IPS DF 6.9 (cell line): Measurements from ENCODE around the gene CBX2.
"Not testable (repeated sequence)": the region's sequence is repeated elsewhere in the genome, so short reads cannot be mapped to it uniquely, and the experiment has no call there.

Experiments
- DNase-seq: peaks from one replicate; pipeline ENCODE4 v3.0.0-alpha.2; 2013; ENCODE audit warnings: low read depth, low spot score
- H3K27ac ChIP-seq: one replicate; pipeline ENCODE4 v1.5.1; 2013; ENCODE audit warnings: low read length, control low read depth
- H3K27me3 ChIP-seq: 2 replicates; pipeline ENCODE4 v1.6.1; 2013; ENCODE audit warnings: mild to moderate bottlenecking, low read length; ENCODE audit not compliant: control insufficient read depth, insufficient read depth
- H3K36me3 ChIP-seq: 2 replicates; pipeline ENCODE4 v1.6.1; 2013; ENCODE audit warnings: low read length; ENCODE audit not compliant: control insufficient read depth, insufficient read depth
- H3K4me1 ChIP-seq: 2 replicates; pipeline ENCODE4 v1.6.1; 2013; ENCODE audit warnings: low read length; ENCODE audit not compliant: control insufficient read depth, insufficient read depth
- H3K4me3 ChIP-seq: 2 replicates; pipeline ENCODE4 v1.5.1; 2013; ENCODE audit warnings: mild to moderate bottlenecking, low read length
- H3K9me3 ChIP-seq: 2 replicates; pipeline ENCODE4 v1.6.1; 2013; ENCODE audit warnings: low read length, inconsistent platforms; ENCODE audit not compliant: control insufficient read depth, insufficient read depth
- WGBS: extraction: QIAGEN DNeasy Blood & Tissue Kit; methylation state at CpG from one replicate; pipeline ENCODE4 v1.1.7; 2013; ENCODE audit warnings: mixed read lengths, missing lambda C conversion rate; ENCODE audit not compliant: insufficient read length, insufficient coverage; 5-methylcytosine and 5-hydroxymethylcytosine counted together

CBX2 gene

DNA sequence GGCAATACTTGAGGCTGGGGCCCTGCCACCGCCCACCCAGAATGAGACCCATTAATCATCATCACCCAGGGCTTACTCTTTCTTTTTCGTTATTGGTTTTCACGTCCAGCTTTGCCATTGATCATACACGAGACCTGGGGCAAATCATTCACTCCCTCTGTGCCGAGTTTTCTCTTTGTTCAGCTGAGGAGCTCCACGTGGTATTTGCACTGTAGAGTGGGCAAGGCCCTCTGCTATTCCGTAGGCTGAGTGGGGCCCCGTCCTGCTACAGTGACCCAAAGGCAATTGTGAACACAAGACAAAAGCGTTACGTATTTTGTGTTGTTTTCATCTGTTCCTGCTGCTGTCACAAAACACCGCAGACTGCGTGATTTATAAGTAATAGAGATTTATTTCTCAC, 23.6 kb upstream of the CBX2 start:
- Histone ChIP-seq H3K9me3 (no peaks in the 10 kb centered on the region), H3K4me1 (no peaks in the 10 kb centered on the region), H3K4me3 (no peak overlapping the region), H3K36me3 (no peaks in the 10 kb centered on the region), H3K27me3 (peaks cover 2% of the 10 kb centered on the region; the same call in 1 of the 2 replicates), H3K27ac (no peak overlapping the region)
- DNase-seq: no peak
- no CpG with 5 or more reads among the region's 12 CpGs for WGBS

DNA sequence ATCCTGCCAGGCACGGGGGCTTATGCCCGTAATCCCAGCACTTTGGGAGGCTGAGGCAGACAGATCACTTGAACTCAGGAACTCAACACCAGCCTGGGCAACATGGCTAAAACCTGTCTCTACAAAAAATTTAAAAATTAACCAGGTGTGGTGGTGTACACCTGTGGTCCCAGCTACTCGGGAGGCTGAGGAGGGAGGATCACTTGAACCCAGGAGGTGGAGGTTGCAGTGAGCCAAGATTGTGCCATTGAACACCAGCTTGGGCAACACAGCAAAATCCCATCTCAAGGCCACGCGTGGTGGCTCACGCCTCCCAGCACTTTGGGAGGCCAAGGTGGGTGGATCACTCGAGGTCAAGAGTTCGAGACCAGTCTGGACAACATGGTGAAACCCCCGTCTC, 23.0 kb upstream of the CBX2 start:
- H3K27me3 ChIP-seq, H3K4me3 ChIP-seq, H3K27ac ChIP-seq, DNase-seq, H3K36me3 ChIP-seq, H3K9me3 ChIP-seq, H3K4me1 ChIP-seq: not testable (repeated sequence)
- WGBS: no CpG with 5 or more reads among the region's 9 CpGs

DNA sequence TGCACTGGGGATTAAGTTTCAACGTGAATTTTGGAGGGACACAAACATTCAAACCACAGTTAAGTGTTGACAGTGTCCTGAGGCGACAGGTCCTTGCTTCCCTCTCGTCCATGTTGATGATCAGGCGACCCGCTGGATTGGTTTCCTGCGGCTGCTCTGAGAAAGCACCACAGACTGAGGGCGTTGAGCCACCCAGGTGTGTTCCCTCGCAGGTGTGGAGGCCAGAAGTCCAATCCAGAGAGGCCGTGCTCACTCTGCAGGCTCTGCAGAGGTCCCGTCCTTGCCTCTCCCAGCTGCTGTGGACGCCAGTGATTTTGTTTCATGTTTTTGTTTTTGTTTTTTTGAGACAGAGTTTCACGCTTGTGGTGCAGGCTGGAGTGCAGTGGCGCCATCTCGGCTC, 22.4 kb upstream of the CBX2 start:
- Histone ChIP-seq H3K4me3 (no peak overlapping the region), H3K27me3 (no peaks in the 10 kb centered on the region), H3K9me3 (no peaks in the 10 kb centered on the region), H3K4me1 (no peaks in the 10 kb centered on the region), H3K36me3 (no peaks in the 10 kb centered on the region), H3K27ac (no peak overlapping the region)
- no CpG with 5 or more reads among the region's 14 CpGs for WGBS
- DNase-seq: no peak

DNA sequence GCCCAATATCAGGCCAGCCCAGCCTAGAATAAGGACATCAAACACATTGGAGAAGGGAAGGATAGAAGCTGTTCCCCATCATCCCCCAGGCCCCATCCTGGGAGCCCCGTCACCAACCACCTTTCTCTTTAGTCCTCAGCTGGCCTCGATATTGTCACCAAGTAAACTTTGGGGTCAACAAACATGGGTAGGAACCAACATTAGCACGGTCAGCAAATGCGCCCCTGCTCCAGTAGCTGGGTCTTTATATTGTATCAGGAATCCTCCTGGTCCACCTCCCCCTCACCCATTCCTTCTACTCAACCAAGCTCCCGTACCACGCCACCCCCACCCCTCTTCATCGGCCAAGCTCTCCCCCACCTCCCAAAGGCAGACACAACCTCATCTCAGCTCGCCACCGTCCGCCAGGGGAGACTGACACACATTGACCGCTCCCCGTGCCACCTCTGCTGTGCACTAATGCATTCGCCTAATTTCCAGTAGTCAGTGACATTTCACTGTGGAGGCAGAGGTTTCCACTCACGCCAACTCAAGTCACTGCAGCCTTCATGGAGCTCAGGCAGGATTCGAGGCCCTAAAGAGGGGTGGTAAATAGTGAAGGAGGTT, 20.7 kb upstream of the CBX2 start:
- Histone ChIP-seq H3K36me3 (no peaks in the 10 kb centered on the region), H3K4me3 (no peak overlapping the region), H3K27me3 (no peaks in the 10 kb centered on the region), H3K27ac (no peak overlapping the region), H3K9me3 (no peaks in the 10 kb centered on the region), H3K4me1 (no peaks in the 10 kb centered on the region)
- DNase-seq: no peak
- 100% methylated on average over 3 of the region's 15 CpGs for WGBS

DNA sequence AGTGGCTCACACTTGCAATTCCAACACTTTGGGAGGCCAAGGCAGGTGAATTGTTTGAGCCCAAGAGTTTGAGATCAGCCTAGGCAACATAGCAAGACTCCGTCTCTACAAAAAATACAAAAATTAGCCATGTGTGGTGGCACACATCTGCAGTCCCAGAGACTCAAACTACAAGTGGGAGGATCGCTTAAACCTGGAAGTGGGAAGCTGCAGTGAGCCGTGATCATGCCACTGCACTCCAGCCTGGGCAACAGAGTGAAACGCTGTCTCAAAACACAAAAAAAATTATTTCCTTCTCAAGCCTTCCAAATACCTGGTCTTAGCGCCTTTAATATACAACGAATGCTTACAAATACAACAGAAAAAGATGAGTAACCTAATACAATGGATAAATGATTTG, 19.7 kb upstream of the CBX2 start:
- no peak for DNase-seq
- WGBS: no CpG with 5 or more reads among the region's 6 CpGs
- no peaks in the 10 kb centered on the region for H3K27me3 ChIP-seq
- no peaks in the 10 kb centered on the region for H3K36me3 ChIP-seq
- H3K9me3 ChIP-seq: no peaks in the 10 kb centered on the region
- no peaks in the 10 kb centered on the region for H3K4me1 ChIP-seq
- H3K27ac ChIP-seq: no peak overlapping the region
- no peak overlapping the region for H3K4me3 ChIP-seq

DNA sequence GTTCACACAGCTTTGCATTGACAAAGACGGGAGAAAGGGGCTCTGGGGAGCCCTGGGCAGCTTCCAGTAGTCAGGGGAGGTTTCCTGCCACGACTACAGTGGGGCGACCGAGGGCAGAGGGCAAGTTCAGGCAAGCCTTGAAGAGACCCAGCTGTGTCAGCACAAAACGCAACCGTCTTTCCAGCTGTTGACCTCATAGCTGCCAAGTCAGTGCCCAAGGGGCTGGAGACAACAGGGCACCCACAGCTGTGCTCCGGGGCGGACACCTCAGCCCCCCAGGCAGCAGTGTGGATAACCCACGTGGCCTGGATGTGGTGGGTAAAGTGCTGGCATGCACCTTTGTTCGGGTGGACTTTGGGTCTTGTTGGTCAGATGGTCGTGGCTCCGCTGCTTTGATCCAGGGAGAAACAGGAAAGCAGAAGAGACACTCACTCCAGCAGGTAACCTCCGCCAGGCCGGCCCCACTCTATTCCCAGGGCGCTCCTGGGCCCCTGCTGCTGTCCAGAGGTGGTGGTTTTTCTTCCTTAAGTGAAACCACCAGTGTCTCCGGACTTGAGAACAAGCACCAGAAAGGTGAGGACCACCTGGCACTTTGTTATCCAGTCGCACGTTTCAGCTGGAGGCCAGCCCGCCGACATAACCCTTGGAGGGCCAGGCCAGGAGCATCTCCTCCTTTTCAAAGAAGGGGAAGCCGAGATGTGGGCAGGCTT, 17.6 kb upstream of the CBX2 start:
- WGBS: no CpG with 5 or more reads among the region's 21 CpGs
- no peaks in the 10 kb centered on the region for H3K4me1 ChIP-seq

DNA sequence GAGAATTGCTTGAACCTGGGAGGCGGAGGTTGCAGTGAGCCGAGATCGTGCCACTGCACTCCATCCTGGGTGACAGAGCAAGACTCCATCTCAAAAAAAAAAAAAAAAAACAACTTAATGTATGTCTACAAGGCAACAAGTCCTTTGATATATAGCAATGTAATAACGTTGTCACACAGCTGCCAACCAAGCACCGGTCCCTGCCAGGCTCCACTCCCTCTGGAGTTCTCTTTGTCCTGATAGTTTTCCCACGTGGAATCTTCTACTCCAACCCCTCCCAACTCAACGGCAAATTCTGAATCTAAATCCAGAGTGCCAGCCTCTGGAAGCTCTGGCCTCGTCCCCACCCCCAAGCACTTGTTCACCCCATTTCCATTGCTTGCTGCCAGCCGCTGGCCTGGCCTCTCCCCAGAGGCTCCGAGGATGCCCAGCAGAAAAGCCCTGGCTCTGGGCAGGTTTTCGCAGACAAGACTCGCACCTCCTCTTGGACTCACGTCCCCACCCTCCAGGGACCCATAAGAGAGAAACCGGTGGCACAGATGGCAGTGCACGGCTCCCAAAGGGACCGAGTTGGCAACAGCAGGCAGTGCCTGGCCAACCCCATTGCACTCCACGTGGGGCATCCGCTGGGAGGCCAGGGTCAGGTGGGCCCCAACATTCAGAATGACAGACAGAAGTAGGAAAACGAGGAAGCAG, 15.9 kb upstream of the CBX2 start:
- H3K4me3 ChIP-seq: no peak overlapping the region
- H3K36me3 ChIP-seq: no peaks in the 10 kb centered on the region
- H3K27me3 ChIP-seq: no peaks in the 10 kb centered on the region
- H3K27ac ChIP-seq: no peak overlapping the region
- WGBS: no CpG with 5 or more reads among the region's 19 CpGs
- H3K9me3 ChIP-seq: no peaks in the 10 kb centered on the region
- DNase-seq: no peak
- no peaks in the 10 kb centered on the region for H3K4me1 ChIP-seq

More for the DNA sequence above, 17.6 kb upstream of the CBX2 start:
- no peaks in the 10 kb centered on the region for H3K27me3 ChIP-seq
- H3K4me3 ChIP-seq: no peak overlapping the region
- DNase-seq: no peak
- H3K27ac ChIP-seq: no peak overlapping the region
- H3K9me3 ChIP-seq: no peaks in the 10 kb centered on the region
- H3K36me3 ChIP-seq: no peaks in the 10 kb centered on the region

DNA sequence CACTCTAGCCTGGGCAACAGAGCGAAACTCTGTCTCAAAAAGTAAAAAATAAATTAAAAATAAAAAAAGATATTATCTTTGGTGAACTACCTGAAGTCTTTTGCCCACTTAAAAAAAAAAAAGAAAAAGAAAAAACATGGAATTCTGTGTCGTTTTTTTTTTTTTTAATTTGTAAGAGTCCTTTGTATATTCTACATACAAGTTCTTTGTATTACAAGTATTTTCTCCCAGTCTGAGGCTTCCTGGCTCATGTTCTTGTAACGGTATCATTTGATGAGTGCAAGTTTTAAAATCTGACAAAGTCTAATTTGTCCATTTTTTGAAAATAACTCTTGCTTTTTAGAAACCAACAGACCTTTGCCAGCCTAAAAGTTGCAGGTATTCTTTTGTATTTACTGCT, 12.2 kb upstream of the CBX2 start:
- no peaks in the 10 kb centered on the region for H3K4me1 ChIP-seq
- no CpG with 5 or more reads among the region's 3 CpGs for WGBS
- no peaks in the 10 kb centered on the region for H3K9me3 ChIP-seq
- DNase-seq: no peak
- H3K27me3 ChIP-seq: no peaks in the 10 kb centered on the region
- H3K36me3 ChIP-seq: no peaks in the 10 kb centered on the region
- no peak overlapping the region for H3K27ac ChIP-seq
- H3K4me3 ChIP-seq: no peak overlapping the region

DNA sequence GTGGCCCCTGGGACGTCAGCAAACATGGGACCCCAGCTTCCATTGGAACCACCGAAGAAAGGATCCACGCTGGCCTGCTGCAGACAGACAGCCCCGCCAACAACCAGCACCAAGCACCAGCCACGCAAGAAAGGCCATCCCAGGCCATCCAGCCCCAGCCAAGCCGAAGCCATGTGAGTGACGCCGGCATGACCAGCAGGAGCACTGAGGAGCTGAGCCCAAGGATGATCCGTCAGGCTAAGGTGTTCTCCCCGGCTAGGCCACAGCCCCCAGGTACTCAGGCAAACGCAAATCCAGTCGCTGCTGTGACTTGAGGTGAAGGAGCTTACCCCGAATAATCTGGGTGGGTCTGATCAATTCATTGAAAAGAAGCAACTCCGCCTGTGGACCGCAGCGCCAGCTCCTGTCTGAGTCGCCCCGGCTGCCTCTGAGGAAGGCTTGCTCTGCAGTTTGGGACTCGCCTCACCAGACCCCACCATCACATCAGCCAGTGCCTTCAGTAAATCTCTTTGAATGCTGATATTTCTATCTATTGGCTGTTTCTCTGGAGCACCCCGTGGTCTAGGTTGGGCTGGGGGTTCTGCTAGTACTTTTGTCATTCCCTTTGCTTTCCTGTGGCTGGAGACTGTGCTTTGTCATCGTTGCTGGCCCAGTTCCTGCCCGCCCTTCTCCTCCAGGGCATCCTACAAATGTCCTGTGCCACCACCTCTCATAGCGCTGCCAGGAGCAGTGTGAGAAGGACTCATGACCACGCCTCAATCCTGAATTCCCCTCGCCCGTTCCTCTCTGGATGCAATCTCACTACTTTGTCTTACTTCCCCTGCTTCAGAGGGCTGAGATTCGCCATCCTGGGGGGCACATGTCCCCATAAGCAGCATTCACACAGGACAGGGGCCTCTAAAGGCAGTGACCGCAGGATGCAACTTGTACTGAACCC, 8.1 kb upstream of the CBX2 start:
- Histone ChIP-seq H3K9me3 (no peaks in the 10 kb centered on the region), H3K27me3 (no peaks in the 10 kb centered on the region), H3K4me3 (no peak overlapping the region), H3K27ac (no peak overlapping the region), H3K36me3 (no peaks in the 10 kb centered on the region), H3K4me1 (no peaks in the 10 kb centered on the region)
- no CpG with 5 or more reads among the region's 28 CpGs for WGBS
- DNase-seq: no peak

DNA sequence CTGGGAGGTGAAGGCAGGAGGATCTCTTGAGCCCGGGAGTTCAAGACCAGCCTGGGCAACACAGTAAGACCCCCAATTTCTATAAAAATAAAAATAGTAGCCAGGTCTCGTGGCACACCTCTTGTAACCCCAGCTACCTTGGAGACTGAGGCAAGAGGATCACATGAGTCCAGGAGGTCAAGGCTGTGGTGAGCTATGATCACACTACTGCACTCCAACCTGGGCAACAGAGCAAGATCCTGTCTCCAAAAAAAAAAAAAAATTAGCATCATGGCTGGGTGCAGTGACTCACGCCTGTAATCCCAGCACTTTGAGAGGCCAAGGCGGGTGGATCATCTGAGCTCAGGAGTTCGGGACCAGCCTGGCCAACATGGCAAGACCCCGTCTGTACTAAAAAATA, 6.7 kb upstream of the CBX2 start:
- no peaks in the 10 kb centered on the region; the same call in 1 of the 2 replicates for H3K4me1 ChIP-seq
- no peak overlapping the region for H3K27ac ChIP-seq
- no peaks in the 10 kb centered on the region for H3K9me3 ChIP-seq
- no peaks in the 10 kb centered on the region for H3K36me3 ChIP-seq
- H3K4me3 ChIP-seq: no peak overlapping the region
- WGBS: no CpG with 5 or more reads among the region's 6 CpGs
- no peak for DNase-seq
- H3K27me3 ChIP-seq: no peaks in the 10 kb centered on the region
